Measurements from ENCODE around the gene HBS1L.

Gene HBS1L

GRCh38 chr6:134948691-134949090 lies 105.9 kb downstream of the HBS1L start:
- CTCF ChIA-PET, result interaction anchor here (0.6 to 0.7 kb wide), 2 partner anchors 49 to 330 kb away, joined by 3 read pairs; no protein-coding TSS in a partner anchor
- no peak for TF ChIP-seq CTCF (conservative IDR thresholded peaks at IDR 0.05; ENCODE audit: low read depth)
- no peak for DNase-seq (ENCODE audit: low spot score)
- POLR2A ChIA-PET (ENCODE audit: low non-redundant PET), result no interaction called here
- no peak overlapping the region for H3K27ac ChIP-seq

DNA sequence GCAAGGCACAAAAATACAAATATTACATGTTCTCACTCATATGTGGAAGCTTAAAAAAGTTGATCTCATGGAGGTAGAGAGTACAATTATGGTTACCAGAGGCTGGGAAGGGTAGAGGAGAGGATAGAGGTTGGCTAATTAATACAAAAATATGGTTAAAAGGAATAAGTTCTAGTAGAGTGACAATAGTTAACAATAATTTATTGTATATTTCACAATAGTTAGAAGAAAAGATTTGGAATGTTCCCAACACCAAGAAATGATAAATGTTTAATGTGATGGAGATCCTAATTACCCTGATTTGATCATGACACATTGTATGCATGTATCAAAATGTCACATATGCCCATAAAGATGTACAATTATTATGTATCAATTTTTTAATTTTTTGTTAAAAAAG lies 106.5 kb downstream of the HBS1L start:
- ChIA-PET POLR2A (ENCODE audit: low non-redundant PET) (no interaction called here), CTCF (no interaction called here)
- H3K27ac ChIP-seq, result no peak overlapping the region
- no peak for DNase-seq (ENCODE audit: low spot score)
- no peak for TF ChIP-seq CTCF (conservative IDR thresholded peaks at IDR 0.05; ENCODE audit: low read depth)

- POLR2A ChIA-PET (ENCODE audit: low non-redundant PET), result no interaction called here
- H3K27ac ChIP-seq, result no peak overlapping the region
- CTCF ChIA-PET, result no interaction called here
- no peak for DNase-seq (ENCODE audit: low spot score)
- no peak for TF ChIP-seq CTCF (conservative IDR thresholded peaks at IDR 0.05; ENCODE audit: low read depth)
Observed at GRCh38 chr6:134945045-134945444, 109.6 kb downstream of the HBS1L start.

- DNase-seq (ENCODE audit: low spot score), result no peak
- POLR2A ChIA-PET (ENCODE audit: low non-redundant PET), result no interaction called here
- no peak for TF ChIP-seq CTCF (conservative IDR thresholded peaks at IDR 0.05; ENCODE audit: low read depth)
- CTCF ChIA-PET, result interaction anchor here (1.2 kb wide), 1 partner anchor 117 kb away, joined by 3 read pairs; no protein-coding TSS in a partner anchor
- no peak overlapping the region for H3K27ac ChIP-seq
Observed at GRCh38 chr6:134943522-134944111, 111.0 kb downstream of the HBS1L start.

DNA sequence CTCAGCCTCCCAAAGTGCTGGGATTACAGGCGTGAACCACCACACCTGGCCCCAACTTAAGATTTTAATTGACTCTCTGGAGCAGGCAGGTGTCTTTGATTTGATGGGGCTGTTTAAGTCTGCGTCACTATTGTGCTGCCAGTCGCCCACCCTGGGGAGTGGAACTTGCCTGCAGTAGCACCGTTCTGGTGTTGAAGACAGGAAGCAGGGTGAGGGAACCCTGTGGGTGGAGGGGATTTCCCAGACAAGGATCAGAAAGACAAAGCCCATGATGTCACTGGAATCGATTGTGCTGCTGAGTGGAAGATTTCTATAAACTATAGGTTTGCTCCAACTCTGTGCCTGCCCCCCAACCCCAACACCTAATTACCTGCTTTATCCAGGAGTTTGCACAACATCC lies 115.7 kb downstream of the HBS1L start:
- CTCF ChIA-PET, result interaction anchor here (1.3 to 2.5 kb wide), 2 partner anchors 10 to 56 kb away, joined by 3 to 23 read pairs; no protein-coding TSS in a partner anchor

DNA sequence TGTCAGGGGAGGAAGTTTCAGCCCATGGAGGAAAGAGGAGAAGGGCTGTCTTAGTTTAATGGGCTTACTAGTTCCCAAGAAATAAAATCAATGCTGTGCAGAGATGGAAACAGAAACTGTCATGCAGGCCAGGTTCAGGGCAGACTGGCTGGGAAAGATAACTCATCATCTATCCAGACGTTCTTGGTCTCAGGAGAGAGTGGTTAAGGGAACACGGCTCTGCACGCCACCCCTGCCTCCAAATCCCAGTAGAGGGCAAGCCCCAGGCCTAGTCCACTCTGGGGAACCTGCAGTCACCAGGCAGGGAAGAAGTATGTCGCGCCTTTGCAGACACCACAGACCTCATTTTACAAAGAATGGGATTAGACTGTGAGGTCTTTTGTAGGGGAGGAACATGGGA lies 117.2 kb downstream of the HBS1L start:
- POLR2A ChIA-PET (ENCODE audit: low non-redundant PET), result no interaction called here
- H3K27ac ChIP-seq, result peak overlapping the region; percentile 46
- no peak for TF ChIP-seq CTCF (conservative IDR thresholded peaks at IDR 0.05; ENCODE audit: low read depth)
- DNase-seq (ENCODE audit: low spot score), result no peak
- CTCF ChIA-PET, result no interaction called here

More for the DNA sequence above, 115.7 kb downstream of the HBS1L start:
- no peak for TF ChIP-seq CTCF (conservative IDR thresholded peaks at IDR 0.05; ENCODE audit: low read depth)
- POLR2A ChIA-PET (ENCODE audit: low non-redundant PET), result no interaction called here
- peak overlapping the region; percentile 6; the same call in 1 of the 2 replicates for H3K27ac ChIP-seq
- DNase-seq (ENCODE audit: low spot score), result no peak

Data from RWPE1 (cell line).